NCI-H345 treated with DMSO at 0.1 percent for 48 hours (cell line): ENCODE data around the gene FLRT2.

Experiments used
- DNase-seq: peaks from one replicate; lab custom pipeline; 2025; ENCODE audit not compliant: unreplicated experiment; lab: John Stamatoyannopoulos, UW

FLRT2 gene

GRCh38 chr14:85529803-85530574 is at the start of gene FLRT2:
Gene FLRT2 (plus strand): TSS chr14:85530144. CDS start chr14:85621515, 91,371 bp downstream.
- no peak for DNase-seq

- DNase-seq, result no peak
Measured at GRCh38 chr14:85481471-85481870, 48.5 kb upstream of the FLRT2 start.

GRCh38 chr14:85482552-85482951 is 47.4 kb upstream of the FLRT2 start:
- DNase-seq, result no peak

GRCh38 chr14:85483037-85483436 is 46.9 kb upstream of the FLRT2 start:
- DNase-seq, result no peak

- no peak for DNase-seq
Measured at GRCh38 chr14:85483652-85484051, 46.3 kb upstream of the FLRT2 start.

- DNase-seq, result no peak
Measured at GRCh38 chr14:85487215-85487614, 42.7 kb upstream of the FLRT2 start.

- DNase-seq, result no peak
Measured at GRCh38 chr14:85501751-85502150, 28.2 kb upstream of the FLRT2 start.

GRCh38 chr14:85508863-85509262 is 21.1 kb upstream of the FLRT2 start:
- no peak for DNase-seq

GRCh38 chr14:85512451-85512850 is 17.5 kb upstream of the FLRT2 start:
- DNase-seq, result no peak

GRCh38 chr14:85514487-85514886 is 15.5 kb upstream of the FLRT2 start:
- DNase-seq, result no peak

GRCh38 chr14:85516239-85517113 is 13.5 kb upstream of the FLRT2 start:
- DNase-seq, result no peak

- no peak for DNase-seq
Measured at GRCh38 chr14:85517114-85517688, 12.7 kb upstream of the FLRT2 start.

- peak; percentile 56 for DNase-seq
Measured at GRCh38 chr14:85519661-85520305, 10.2 kb upstream of the FLRT2 start.

GRCh38 chr14:85520581-85520980 is 9.4 kb upstream of the FLRT2 start:
- DNase-seq, result no peak

- no peak for DNase-seq
Measured at GRCh38 chr14:85523624-85524023, 6.3 kb upstream of the FLRT2 start.

- DNase-seq, result no peak
Measured at GRCh38 chr14:85527006-85527405, 2.9 kb upstream of the FLRT2 start.

GRCh38 chr14:85527445-85528035 is 2.4 kb upstream of the FLRT2 start:
- no peak for DNase-seq

GRCh38 chr14:85528080-85528896 is 1.7 kb upstream of the FLRT2 start:
- no peak for DNase-seq

GRCh38 chr14:85528897-85529631 is 880 bp upstream of the FLRT2 start:
- DNase-seq, result no peak
